Regular cardiac myocyte (primary cell): ENCODE results near the gene HMGN3. TPM values are rescaled to one million over a fixed set of nuclear protein-coding genes. Genes with fewer than 3 reads are reported as not detected.

Experiments used
- total RNA-seq: library from RNA; depleted of rRNA; stranded (reverse); fragments of >200 nt; gene quantifications from 2 replicates; pipeline ENCODE4 v1.2.3, GENCODE V29; 2014

The HMGN3 gene
- 23.1 and 56.6 TPM in 2 replicates for total RNA-seq

DNA sequence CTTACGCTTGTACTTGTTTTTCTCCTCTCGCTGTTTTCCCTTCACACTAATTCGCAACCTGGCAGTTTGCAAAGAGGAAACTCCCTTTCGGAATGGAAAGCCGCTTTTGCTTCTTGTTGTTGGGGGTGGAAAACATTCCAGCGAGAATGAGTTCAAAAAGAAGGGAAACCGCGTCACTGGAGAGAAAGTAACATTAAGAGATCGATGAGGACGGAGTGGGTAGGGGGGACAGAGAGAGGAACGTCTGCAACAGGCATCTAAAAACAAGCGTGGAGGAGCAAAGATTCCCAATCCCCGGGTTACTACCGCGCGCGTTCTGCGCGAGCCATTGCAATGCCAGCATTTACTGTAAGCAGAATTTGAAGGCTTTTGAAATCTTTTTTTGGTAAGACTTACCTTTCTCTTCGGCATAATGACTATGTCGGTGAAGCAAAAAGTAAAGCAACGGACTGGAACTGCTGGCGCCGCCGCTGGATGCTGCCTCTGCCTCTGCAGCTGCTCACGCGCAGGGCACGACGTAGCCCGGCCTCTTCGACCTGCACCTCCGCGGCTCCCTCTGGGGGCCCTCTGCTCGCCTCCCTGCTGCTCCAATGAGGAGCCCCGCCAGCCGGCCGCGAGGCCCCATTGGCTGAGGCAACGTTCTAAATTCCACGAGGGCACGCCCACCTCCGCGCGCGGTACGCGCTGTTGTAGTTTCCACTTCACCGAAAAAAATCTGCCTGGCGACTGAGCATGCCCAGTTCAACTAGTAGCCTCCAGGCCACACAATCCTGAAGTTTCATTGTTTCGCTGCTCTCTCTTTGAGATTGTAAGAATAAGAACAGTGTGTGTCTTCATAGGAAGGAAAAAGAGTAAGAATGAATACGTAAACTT, at the start of gene HMGN3:
HMGN3 (minus strand) TSS at position 533 of the 873 bp plus-strand sequence.

Other genes with a start within 250 kb of the HMGN3 start
- 20.9 and 24.7 TPM in 2 replicates for gene PHIP, start 156.4 kb downstream of the HMGN3 start, total RNA-seq